ENCODE measurements around the gene NUDT4. TPM values are rescaled to one million over a fixed set of nuclear protein-coding genes. Genes with fewer than 3 reads are reported as not detected.
"Not testable (repeated sequence)": the region's sequence is repeated elsewhere in the genome, so short reads cannot be mapped to it uniquely, and the experiment has no call there.

The NUDT4 gene
- total and polyA plus RNA-seq, 4 experiments from 2014 or later, result 39.3 to 49.6 (median 43.5) TPM

- H3K4me1 Mint-ChIP-seq, result peaks cover 29 to 65% (median 48%) of the 10 kb centered on the region in 4 donors
- H3K4me3 Mint-ChIP-seq, result peak overlapping the region in 1 of 8 donors; percentile 48
- ChIA-PET POLR2A (ENCODE audit: partially characterized antibody) (no interaction called here), CTCF (ENCODE audit: partially characterized antibody) (interaction anchor here (0.9 to 1.9 kb wide), 2 partner anchors 9 to 290 kb away, joined by 3 to 9 read pairs; no protein-coding TSS in a partner anchor)
- Histone ChIP-seq H3K36me3 (ENCODE audit: insufficient read depth, low read length) (no peaks in the 10 kb centered on the region), H3K27me3 (ENCODE audit: insufficient read depth, low read length) (no peaks in the 10 kb centered on the region), H3K27ac (ENCODE audit: low read depth, low read length) (no peak overlapping the region), H3K4me1 (ENCODE audit: insufficient read depth, low read length) (peaks cover 38% of the 10 kb centered on the region), H3K4me3 (ENCODE audit: low read length in 2 of 2) (no peak overlapping the region), H3K9me3 (ENCODE audit: control insufficient read depth in 1 of 2, low read length in 2 of 2) (no peaks in the 10 kb centered on the region)
- intact Hi-C loops (cut with micrococcal nuclease), result no loop called here
- no peak for DNase-seq
- peaks cover 3 to 10% of the 10 kb centered on the region in 2 donors for H3K36me3 Mint-ChIP-seq
- no peaks in the 10 kb centered on the region for H3K9me3 Mint-ChIP-seq
- no peaks in the 10 kb centered on the region for H3K27me3 Mint-ChIP-seq
- peak overlapping the region in 4 of 7 donors; percentile 43 to 72 (median 52) for H3K27ac Mint-ChIP-seq
Observed at GRCh38 chr12:93387780-93388179, 10.1 kb downstream of the NUDT4 start.

DNA sequence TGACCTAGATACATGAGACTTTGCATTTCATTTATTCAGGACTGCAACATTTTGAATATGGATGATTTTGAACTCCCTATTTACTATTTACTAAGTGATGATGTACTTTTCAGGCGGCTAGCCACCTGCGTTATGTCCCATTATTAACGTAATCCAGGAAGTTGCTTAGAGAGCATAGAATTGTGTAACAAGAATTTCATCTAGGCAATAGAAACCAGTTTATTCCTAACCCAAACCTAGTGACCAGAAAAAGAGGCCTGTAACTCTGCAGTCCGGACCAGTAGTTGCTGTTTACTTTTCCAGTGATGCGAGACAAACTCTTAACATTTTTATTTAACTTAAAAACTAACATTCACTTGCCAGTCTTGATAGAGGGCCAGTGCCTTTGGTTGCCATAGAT lies 12.3 kb downstream of the NUDT4 start:
- ChIA-PET POLR2A (ENCODE audit: partially characterized antibody) (no interaction called here), CTCF (ENCODE audit: partially characterized antibody) (interaction anchor here (1.0 to 1.3 kb wide), 2 partner anchors 9 to 30 kb away, joined by 3 to 4 read pairs; no protein-coding TSS in a partner anchor)
- Mint-ChIP-seq H3K27me3 (no peaks in the 10 kb centered on the region), H3K4me3 (no peak overlapping the region), H3K9me3 (peaks cover 0 to 2% (median 0%) of the 10 kb centered on the region in 8 donors), H3K27ac (peak overlapping the region in 2 of 7 donors; percentile 65 to 66), H3K4me1 (peaks cover 23 to 52% (median 39%) of the 10 kb centered on the region in 4 donors), H3K36me3 (peaks cover 4 to 12% of the 10 kb centered on the region in 2 donors)
- intact Hi-C loops (cut with micrococcal nuclease), result no loop called here
- Histone ChIP-seq H3K27me3 (ENCODE audit: insufficient read depth, low read length) (no peaks in the 10 kb centered on the region), H3K4me3 (ENCODE audit: low read length in 2 of 2) (no peak overlapping the region), H3K27ac (ENCODE audit: low read depth, low read length) (no peak overlapping the region), H3K9me3 (ENCODE audit: control insufficient read depth in 1 of 2, low read length in 2 of 2) (no peaks in the 10 kb centered on the region), H3K36me3 (ENCODE audit: insufficient read depth, low read length) (no peaks in the 10 kb centered on the region), H3K4me1 (ENCODE audit: insufficient read depth, low read length) (peaks cover 19% of the 10 kb centered on the region)
- DNase-seq, result no peak

DNA sequence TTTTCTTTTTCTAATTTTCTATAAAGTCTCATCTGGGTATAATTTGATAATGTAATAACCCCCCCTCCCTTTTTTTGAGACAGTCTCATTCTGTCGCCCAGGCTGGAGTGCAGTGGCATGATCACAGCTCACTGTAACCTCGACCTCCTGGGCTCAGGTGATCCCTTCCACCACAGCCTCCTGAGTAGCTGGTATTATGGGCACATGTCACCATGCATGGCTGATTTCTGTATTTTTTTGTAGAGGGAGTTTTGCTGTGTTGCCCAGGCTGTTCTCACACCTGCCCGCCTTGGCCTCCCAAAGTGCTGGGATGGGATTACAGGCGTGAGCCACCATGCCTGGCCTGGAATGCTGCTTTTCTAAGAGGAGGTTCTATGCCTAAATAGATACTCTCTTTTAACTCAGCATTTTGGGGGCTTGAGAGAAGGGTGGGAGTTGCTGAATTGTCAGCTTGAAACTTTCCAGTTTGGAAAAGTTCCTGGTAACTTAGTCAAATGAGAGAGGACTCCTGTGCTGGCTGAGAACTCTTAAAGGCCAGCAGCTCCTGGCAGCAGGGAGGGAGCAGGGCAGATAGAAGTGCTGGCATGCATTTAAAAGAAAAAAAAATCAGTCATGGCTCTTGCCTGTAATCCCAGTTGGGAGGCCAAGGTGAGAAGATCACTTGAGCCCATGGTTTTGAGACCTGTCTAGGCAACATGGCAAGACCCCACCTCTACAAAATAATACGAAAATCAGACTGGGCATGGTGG lies 13.0 kb downstream of the NUDT4 start:
- H3K27ac Mint-ChIP-seq, result peak overlapping the region in 4 of 7 donors; percentile 48 to 66 (median 62)
- no peaks in the 10 kb centered on the region for H3K36me3 ChIP-seq (ENCODE audit: insufficient read depth, low read length)
- intact Hi-C loops (cut with micrococcal nuclease), result no loop called here
- no peaks in the 10 kb centered on the region for H3K9me3 ChIP-seq (ENCODE audit: control insufficient read depth in 1 of 2, low read length in 2 of 2)
- peaks cover 18 to 45% (median 33%) of the 10 kb centered on the region in 4 donors for H3K4me1 Mint-ChIP-seq
- ChIA-PET CTCF (ENCODE audit: partially characterized antibody) (interaction anchor here (1.0 to 2.4 kb wide), 3 partner anchors 10 to 403 kb away, joined by 3 to 8 read pairs (median 4); no protein-coding TSS in a partner anchor), POLR2A (ENCODE audit: partially characterized antibody) (no interaction called here)
- peaks cover 5 to 7% of the 10 kb centered on the region in 2 donors for H3K36me3 Mint-ChIP-seq
- no peaks in the 10 kb centered on the region for H3K27me3 Mint-ChIP-seq
- peaks cover 0 to 2% (median 0%) of the 10 kb centered on the region in 8 donors for H3K9me3 Mint-ChIP-seq
- no peak overlapping the region for H3K4me3 ChIP-seq (ENCODE audit: low read length in 2 of 2)
- H3K4me1 ChIP-seq (ENCODE audit: insufficient read depth, low read length), result peaks cover 16% of the 10 kb centered on the region
- no peaks in the 10 kb centered on the region for H3K27me3 ChIP-seq (ENCODE audit: insufficient read depth, low read length)
- DNase-seq, result no peak
- no peak overlapping the region for H3K27ac ChIP-seq (ENCODE audit: low read depth, low read length)
- peak overlapping the region in 1 of 8 donors; percentile 30 for H3K4me3 Mint-ChIP-seq

GRCh38 chr12:93393425-93393824 lies 15.7 kb downstream of the NUDT4 start:
- POLR2A ChIA-PET (ENCODE audit: partially characterized antibody), result no interaction called here
- CTCF ChIA-PET (ENCODE audit: partially characterized antibody), result no interaction called here
- H3K27me3 Mint-ChIP-seq, result no peaks in the 10 kb centered on the region
- peaks cover 0 to 2% (median 0%) of the 10 kb centered on the region in 8 donors for H3K9me3 Mint-ChIP-seq
- Histone ChIP-seq H3K27ac (ENCODE audit: low read depth, low read length) (no peak overlapping the region), H3K36me3 (ENCODE audit: insufficient read depth, low read length) (peaks cover 11% of the 10 kb centered on the region), H3K27me3 (ENCODE audit: insufficient read depth, low read length) (no peaks in the 10 kb centered on the region), H3K4me3 (ENCODE audit: low read length in 2 of 2) (no peak overlapping the region), H3K9me3 (ENCODE audit: control insufficient read depth in 1 of 2, low read length in 2 of 2) (no peaks in the 10 kb centered on the region), H3K4me1 (ENCODE audit: insufficient read depth, low read length) (peaks cover 5% of the 10 kb centered on the region)
- H3K27ac Mint-ChIP-seq, result peak overlapping the region in 1 of 7 donors; percentile 37
- intact Hi-C loops (cut with micrococcal nuclease), result no loop called here
- H3K4me3 Mint-ChIP-seq, result no peak overlapping the region
- peaks cover 3 to 18% of the 10 kb centered on the region in 2 donors for H3K36me3 Mint-ChIP-seq
- peaks cover 9 to 30% (median 21%) of the 10 kb centered on the region in 4 donors for H3K4me1 Mint-ChIP-seq
- DNase-seq, result no peak

DNA sequence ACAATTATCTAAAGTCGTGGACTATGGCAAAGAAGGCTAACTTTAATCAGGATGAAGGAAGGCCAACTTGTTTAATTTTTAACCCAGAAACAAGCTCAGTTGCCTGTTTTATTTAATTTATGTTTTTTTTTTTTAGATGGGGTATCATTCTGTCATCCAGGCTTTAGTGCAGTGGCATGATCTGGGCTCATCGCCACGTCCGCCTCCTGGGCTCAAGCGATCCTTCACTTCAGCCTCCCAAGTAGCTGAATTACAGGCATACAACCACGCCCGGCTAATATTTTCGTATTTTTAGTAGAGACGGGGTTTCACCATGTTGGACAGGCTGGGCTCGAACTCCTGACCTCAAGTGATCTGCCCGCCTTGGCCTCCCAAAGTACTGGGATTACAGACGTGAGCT lies 19.7 kb downstream of the NUDT4 start:
- Mint-ChIP-seq H3K4me1 (peaks cover 0 to 7% (median 0%) of the 10 kb centered on the region in 4 donors), H3K27me3 (no peaks in the 10 kb centered on the region), H3K9me3 (peaks cover 0 to 2% (median 0%) of the 10 kb centered on the region in 8 donors), H3K4me3 (no peak overlapping the region), H3K36me3 (peaks cover 9 to 27% of the 10 kb centered on the region in 2 donors), H3K27ac (no peak overlapping the region)
- intact Hi-C loops (cut with micrococcal nuclease), result loop anchor here (2.0 kb wide), 1 partner anchor 19 kb away; no protein-coding TSS in a partner anchor
- ChIA-PET CTCF (ENCODE audit: partially characterized antibody) (interaction anchor here (0.6 to 4.2 kb wide), 32 partner anchors 8 to 705 kb away, joined by 3 to 90 read pairs (median 4); no protein-coding TSS in a partner anchor), POLR2A (ENCODE audit: partially characterized antibody) (interaction anchor here (1.1 to 1.2 kb wide), 2 partner anchors 20 to 410 kb away, joined by 3 to 4 read pairs; no protein-coding TSS in a partner anchor)
- no peak for DNase-seq
- H3K27me3 ChIP-seq (ENCODE audit: insufficient read depth, low read length), result no peaks in the 10 kb centered on the region
- H3K4me3 ChIP-seq (ENCODE audit: low read length in 2 of 2), result no peak overlapping the region
- no peaks in the 10 kb centered on the region for H3K9me3 ChIP-seq (ENCODE audit: control insufficient read depth in 1 of 2, low read length in 2 of 2)
- no peaks in the 10 kb centered on the region for H3K4me1 ChIP-seq (ENCODE audit: insufficient read depth, low read length)
- peaks cover 11% of the 10 kb centered on the region for H3K36me3 ChIP-seq (ENCODE audit: insufficient read depth, low read length)
- H3K27ac ChIP-seq (ENCODE audit: low read depth, low read length), result no peak overlapping the region

DNA sequence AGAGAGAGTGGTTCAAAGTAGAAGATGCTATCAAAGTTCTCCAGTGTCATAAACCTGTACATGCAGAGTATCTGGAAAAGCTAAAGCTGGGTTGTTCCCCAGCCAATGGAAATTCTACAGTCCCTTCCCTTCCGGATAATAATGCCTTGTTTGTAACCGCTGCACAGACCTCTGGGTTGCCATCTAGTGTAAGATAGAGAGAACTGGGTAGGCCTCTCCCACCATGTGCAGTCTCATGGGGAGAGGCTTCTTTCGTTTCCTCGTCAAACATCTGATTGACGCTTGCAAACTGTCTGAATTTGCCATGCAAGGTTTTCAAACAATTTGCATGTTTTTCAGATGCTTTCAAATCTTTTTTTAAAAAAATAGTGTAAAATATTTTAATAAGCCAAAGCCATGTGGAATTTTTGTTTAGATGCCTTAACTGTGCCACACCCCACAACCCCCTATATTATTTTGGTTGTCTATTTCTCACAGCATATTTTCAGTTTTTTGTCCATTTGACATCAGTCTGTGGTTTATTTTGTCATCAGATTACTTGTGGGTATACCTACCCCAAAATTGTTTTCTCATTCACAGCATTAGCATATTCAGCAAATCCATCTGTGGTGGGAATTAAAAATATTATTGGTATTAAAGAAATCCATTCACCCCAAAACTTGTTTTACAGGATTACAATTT lies 21.6 kb downstream of the NUDT4 start:
- H3K9me3 Mint-ChIP-seq; H3K4me3 ChIP-seq (ENCODE audit: low read length in 2 of 2); H3K27ac ChIP-seq (ENCODE audit: low read depth, low read length); H3K4me1 ChIP-seq (ENCODE audit: insufficient read depth, low read length); intact Hi-C loops (cut with micrococcal nuclease); H3K4me1 Mint-ChIP-seq; H3K27me3 Mint-ChIP-seq; H3K27me3 ChIP-seq (ENCODE audit: insufficient read depth, low read length); POLR2A ChIA-PET (ENCODE audit: partially characterized antibody); DNase-seq; H3K4me3 Mint-ChIP-seq; H3K9me3 ChIP-seq (ENCODE audit: control insufficient read depth in 1 of 2, low read length in 2 of 2): not testable (repeated sequence)
- Mint-ChIP-seq H3K27ac (peak overlapping the region in 1 of 7 donors; percentile 35), H3K36me3 (peaks cover 9 to 39% of the 10 kb centered on the region in 2 donors)
- peaks cover 11% of the 10 kb centered on the region for H3K36me3 ChIP-seq (ENCODE audit: insufficient read depth, low read length)
- CTCF ChIA-PET (ENCODE audit: partially characterized antibody), result interaction anchor here (1.0 to 3.5 kb wide), 3 partner anchors 22 to 703 kb away, joined by 3 to 33 read pairs (median 19); no protein-coding TSS in a partner anchor

Measured in CD4-positive, alpha-beta memory T cell (primary cell).